SK-N-SH treated with all-trans-retinoic acid at 6 μM for 48 hours (cell line): ENCODE data around the gene CYP26C1.

Source experiments
- ATAC-seq: fragments of 200-7000 bp; cut with Tn5 transposase; 3 replicates; pipeline ENCODE4 v1.9.1; 2020; ENCODE audit warnings: mild to moderate bottlenecking, moderate library complexity
- CREB5 ChIP-seq: fragments of 250-450 bp; sonication (Bioruptor Pico); IDR thresholded peaks from 2 replicates; pipeline ENCODE4 v1.5.1; 2020; ENCODE audit warnings: low read depth, mild to moderate bottlenecking, moderate library complexity
- GLIS3 ChIP-seq: fragments of 250-450 bp; sonication (Bioruptor Pico); IDR thresholded peaks from 2 replicates; pipeline ENCODE4 v1.5.0; 2020; ENCODE audit warnings: mild to moderate bottlenecking, moderate library complexity
- PATZ1 ChIP-seq: fragments of 250-450 bp; sonication (Bioruptor Pico); IDR thresholded peaks from 2 replicates; pipeline ENCODE4 v1.8.0; 2020; ENCODE audit warnings: mild to moderate bottlenecking, moderate library complexity, borderline replicate concordance
- PPARA ChIP-seq: fragments of 250-450 bp; sonication (Bioruptor Pico); IDR thresholded peaks from 2 replicates; pipeline ENCODE4 v1.5.0; 2020; ENCODE audit warnings: mild to moderate bottlenecking, borderline replicate concordance
- RARB ChIP-seq: fragments of 250-450 bp; sonication (Bioruptor Pico); IDR thresholded peaks from 2 replicates; pipeline ENCODE4 v1.8.0; 2021; ENCODE audit warnings: mild to moderate bottlenecking, moderate library complexity
- SNAI2 ChIP-seq: fragments of 250-450 bp; sonication (Bioruptor Pico); IDR thresholded peaks from 2 replicates; pipeline ENCODE4 v1.5.0; 2020; ENCODE audit warnings: mild to moderate bottlenecking, moderate library complexity
- ZC3H10 ChIP-seq: fragments of 250-450 bp; sonication (Bioruptor Pico); IDR thresholded peaks from 2 replicates; pipeline ENCODE4 v1.5.1; 2021; ENCODE audit warnings: mild to moderate bottlenecking, moderate library complexity
- ZFP3 ChIP-seq: fragments of 250-450 bp; sonication (Bioruptor Pico); IDR thresholded peaks from 2 replicates; pipeline ENCODE4 v1.5.0; 2020; ENCODE audit warnings: mild to moderate bottlenecking, moderate library complexity
- ZNF70 ChIP-seq: fragments of 450-650 bp; formaldehyde crosslinking; IDR thresholded peaks from 2 replicates; pipeline ENCODE4 v1.5.0; 2020; ENCODE audit warnings: mild to moderate bottlenecking, moderate library complexity
- ZNF8 ChIP-seq: fragments of 450-650 bp; formaldehyde crosslinking; IDR thresholded peaks from 2 replicates; pipeline ENCODE4 v1.5.0; 2020; ENCODE audit warnings: mild to moderate bottlenecking, moderate library complexity
- TF ChIP-seq, protein P1 (sequence below): fragments of 250-450 bp; sonication (Bioruptor Pico); IDR thresholded peaks from 2 replicates; pipeline ENCODE4 v1.5.1; 2021; ENCODE audit warnings: mild to moderate bottlenecking, moderate library complexity
- TF ChIP-seq, protein P2 (sequence below): fragments of 250-450 bp; sonication (Bioruptor Pico); IDR thresholded peaks from 2 replicates; pipeline ENCODE4 v1.8.0; 2021; ENCODE audit warnings: low read depth, mild to moderate bottlenecking, moderate library complexity, borderline replicate concordance

Gene CYP26C1

DNA sequence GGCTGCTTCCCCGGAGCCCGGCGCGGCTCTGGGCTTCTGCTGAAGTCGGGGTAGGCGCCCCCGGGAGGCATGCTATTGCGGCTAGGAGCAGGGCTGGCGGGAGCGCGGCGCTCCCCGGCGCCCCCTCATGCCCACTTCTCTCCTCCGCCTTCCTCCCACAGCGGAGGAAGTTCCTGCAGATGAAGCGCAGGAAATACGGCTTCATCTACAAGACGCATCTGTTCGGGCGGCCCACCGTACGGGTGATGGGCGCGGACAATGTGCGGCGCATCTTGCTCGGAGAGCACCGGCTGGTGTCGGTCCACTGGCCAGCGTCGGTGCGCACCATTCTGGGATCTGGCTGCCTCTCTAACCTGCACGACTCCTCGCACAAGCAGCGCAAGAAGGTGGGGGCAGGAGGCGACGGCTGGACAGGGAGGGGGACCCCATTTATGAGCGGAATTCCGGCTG lies 13.6 kb downstream of the CYP26C1 start (continued):
- TF ChIP-seq, protein P1, sequence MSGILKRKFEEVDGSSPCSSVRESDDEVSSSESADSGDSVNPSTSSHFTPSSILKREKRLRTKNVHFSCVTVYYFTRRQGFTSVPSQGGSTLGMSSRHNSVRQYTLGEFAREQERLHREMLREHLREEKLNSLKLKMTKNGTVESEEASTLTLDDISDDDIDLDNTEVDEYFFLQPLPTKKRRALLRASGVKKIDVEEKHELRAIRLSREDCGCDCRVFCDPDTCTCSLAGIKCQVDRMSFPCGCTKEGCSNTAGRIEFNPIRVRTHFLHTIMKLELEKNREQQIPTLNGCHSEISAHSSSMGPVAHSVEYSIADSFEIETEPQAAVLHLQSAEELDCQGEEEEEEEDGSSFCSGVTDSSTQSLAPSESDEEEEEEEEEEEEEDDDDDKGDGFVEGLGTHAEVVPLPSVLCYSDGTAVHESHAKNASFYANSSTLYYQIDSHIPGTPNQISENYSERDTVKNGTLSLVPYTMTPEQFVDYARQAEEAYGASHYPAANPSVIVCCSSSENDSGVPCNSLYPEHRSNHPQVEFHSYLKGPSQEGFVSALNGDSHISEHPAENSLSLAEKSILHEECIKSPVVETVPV = no peak
- TF ChIP-seq GLIS3 (CRISPR knock-in tag) (no peak), PPARA (CRISPR knock-in tag) (no peak)

- ATAC-seq = no peak
- TF ChIP-seq PPARA (CRISPR knock-in tag) = no peak
- TF ChIP-seq ZNF70 (CRISPR knock-in tag) = no peak
- TF ChIP-seq GLIS3 (CRISPR knock-in tag) = no peak
- TF ChIP-seq, protein P2, sequence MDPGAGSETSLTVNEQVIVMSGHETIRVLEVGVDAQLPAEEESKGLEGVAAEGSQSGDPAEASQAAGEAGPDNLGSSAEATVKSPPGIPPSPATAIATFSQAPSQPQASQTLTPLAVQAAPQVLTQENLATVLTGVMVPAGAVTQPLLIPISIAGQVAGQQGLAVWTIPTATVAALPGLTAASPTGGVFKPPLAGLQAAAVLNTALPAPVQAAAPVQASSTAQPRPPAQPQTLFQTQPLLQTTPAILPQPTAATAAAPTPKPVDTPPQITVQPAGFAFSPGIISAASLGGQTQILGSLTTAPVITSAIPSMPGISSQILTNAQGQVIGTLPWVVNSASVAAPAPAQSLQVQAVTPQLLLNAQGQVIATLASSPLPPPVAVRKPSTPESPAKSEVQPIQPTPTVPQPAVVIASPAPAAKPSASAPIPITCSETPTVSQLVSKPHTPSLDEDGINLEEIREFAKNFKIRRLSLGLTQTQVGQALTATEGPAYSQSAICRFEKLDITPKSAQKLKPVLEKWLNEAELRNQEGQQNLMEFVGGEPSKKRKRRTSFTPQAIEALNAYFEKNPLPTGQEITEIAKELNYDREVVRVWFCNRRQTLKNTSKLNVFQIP = no peak
- no peak for TF ChIP-seq CREB5 (CRISPR knock-in tag)
- TF ChIP-seq PATZ1 (CRISPR knock-in tag) = no peak
These were observed 14.2 kb downstream of the CYP26C1 start for GRCh38 chr10:93074597-93075368.

DNA sequence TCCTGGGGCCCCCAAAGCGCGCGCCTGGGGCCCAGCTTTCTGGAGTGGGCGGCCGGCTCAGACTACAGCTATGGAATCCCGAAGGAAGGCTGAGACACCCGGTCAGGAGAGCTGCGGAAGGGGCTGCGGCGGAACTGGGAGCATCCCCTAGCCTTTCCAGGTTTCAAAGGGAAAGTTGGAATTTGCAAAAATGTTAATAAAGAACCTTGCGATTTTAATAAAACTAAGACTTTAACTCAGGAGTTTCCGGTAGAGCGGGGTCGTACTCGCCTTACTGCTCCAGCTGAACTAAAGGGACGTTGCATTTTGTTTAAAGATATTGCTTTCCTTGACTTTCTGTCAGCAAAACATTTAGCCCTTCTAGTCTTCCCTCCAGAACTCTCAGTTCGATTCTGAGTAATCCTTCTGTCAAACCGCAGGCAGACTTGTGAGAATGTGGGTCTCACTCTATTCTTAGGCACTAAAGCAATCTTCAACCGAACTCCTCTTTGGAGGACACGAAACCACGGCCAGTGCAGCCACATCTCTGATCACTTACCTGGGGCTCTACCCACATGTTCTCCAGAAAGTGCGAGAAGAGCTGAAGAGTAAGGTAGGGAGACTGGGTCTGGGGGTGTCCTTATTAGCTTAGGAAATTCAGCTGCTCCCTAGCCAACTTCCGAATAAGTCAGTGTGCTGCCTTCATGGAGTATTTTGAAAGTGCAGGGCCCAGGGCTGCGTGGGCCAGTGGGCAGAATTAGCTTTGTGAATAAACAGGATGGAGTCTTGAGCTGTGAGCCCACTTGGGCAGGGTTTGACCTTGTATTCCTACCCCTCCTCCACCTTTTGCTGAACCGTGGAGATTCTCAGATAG lies 15.0 kb downstream of the CYP26C1 start:
- TF ChIP-seq, protein P2 = no peak
- TF ChIP-seq, protein P1 = no peak
- no peak for TF ChIP-seq ZC3H10
- TF ChIP-seq ZFP3 (CRISPR knock-in tag) = no peak
- TF ChIP-seq CREB5 (CRISPR knock-in tag) = no peak
- TF ChIP-seq PPARA (CRISPR knock-in tag) = no peak
- TF ChIP-seq ZNF70 (CRISPR knock-in tag) = no peak
- TF ChIP-seq RARB (CRISPR knock-in tag) = no peak
- no peak for ATAC-seq

GRCh38 chr10:93076871-93077270 lies 16.3 kb downstream of the CYP26C1 start:
- no peak for ATAC-seq
- TF ChIP-seq, protein P1 = no peak
- no peak for TF ChIP-seq PATZ1 (CRISPR knock-in tag)
- no peak for TF ChIP-seq SNAI2
- no peak for TF ChIP-seq RARB (CRISPR knock-in tag)
- no peak for TF ChIP-seq ZNF8
- TF ChIP-seq, protein P2 = no peak
